BLaER1 treated with 17β-estradiol and CSF1 and Interleukin-3, amounts not matched to agents 10 nM and 100 nM (cell line): ENCODE results near the gene MAGI1.

Source experiments
- H3K27ac ChIP-seq, 11 experiments: shearing (Covaris generic); formaldehyde crosslinking; 2 replicates each; pipeline ENCODE4 v1.8.1; 2022
- H3K27me3 ChIP-seq, 11 experiments: shearing (Covaris generic); formaldehyde crosslinking; 2 replicates each; pipeline ENCODE4 v1.8.1; 2022
- H3K36me3 ChIP-seq, 11 experiments: shearing (Covaris generic); formaldehyde crosslinking; 2 replicates each; pipeline ENCODE4 v1.8.1; 2022
- H3K4me1 ChIP-seq, 10 experiments: shearing (Covaris generic); formaldehyde crosslinking; 2 replicates each; pipeline ENCODE4 v1.8.1; 2022
- H3K4me2 ChIP-seq, 11 experiments: shearing (Covaris generic); formaldehyde crosslinking; 2 replicates each; pipeline ENCODE4 v1.8.1; 2022
- H3K4me3 ChIP-seq, 10 experiments: shearing (Covaris generic); formaldehyde crosslinking; 2 replicates each; pipeline ENCODE4 v1.8.1; 2022
- H3K9ac ChIP-seq, 11 experiments: shearing (Covaris generic); formaldehyde crosslinking; 2 replicates each; pipeline ENCODE4 v1.8.1; 2022
- H3K9me3 ChIP-seq, 11 experiments: shearing (Covaris generic); formaldehyde crosslinking; replicated peaks in 1 of 11; 2 replicates each; pipeline ENCODE4 v1.8.1; 2022
- H4K20me1 ChIP-seq, 11 experiments: shearing (Covaris generic); formaldehyde crosslinking; 2 replicates each; pipeline ENCODE4 v1.8.1; 2022
- Cebpa-rat ChIP-seq, 11 experiments: shearing (Covaris generic); IDR thresholded peaks; 2 replicates each; pipeline ENCODE4 v1.8.1; 2022

Gene MAGI1

GRCh38 chr3:65992106-65992505, 46.6 kb downstream of the MAGI1 start:
- no peaks in the 10 kb centered on the region for H3K36me3 ChIP-seq
- H3K4me1 ChIP-seq = peaks cover 16 to 35% (median 26%) of the 10 kb centered on the region in 10 experiments
- no peak overlapping the region for H3K4me3 ChIP-seq
- no peaks in the 10 kb centered on the region for H4K20me1 ChIP-seq
- TF ChIP-seq Cebpa-rat (IDR thresholded peaks at IDR 0.05) = no peak
- peak overlapping the region in 1 of 11 experiments; percentile 17; a peak in 1 of 22 replicates for H3K27ac ChIP-seq
- H3K9me3 ChIP-seq = no peaks in the 10 kb centered on the region; a peak in 1 of 22 replicates
- H3K9ac ChIP-seq = no peak overlapping the region
- no peaks in the 10 kb centered on the region for H3K27me3 ChIP-seq
- peak overlapping the region in 8 of 11 experiments; percentile 26 to 61 (median 56); a peak in 12 of 22 replicates for H3K4me2 ChIP-seq

- H3K36me3 ChIP-seq = no peaks in the 10 kb centered on the region
- peaks cover 6 to 46% (median 21%) of the 10 kb centered on the region in 10 experiments; a peak in 19 of 20 replicates for H3K4me1 ChIP-seq
- H3K27me3 ChIP-seq = no peaks in the 10 kb centered on the region
- no peak overlapping the region for H3K4me2 ChIP-seq
- H3K9me3 ChIP-seq = no peaks in the 10 kb centered on the region; a peak in 1 of 22 replicates
- no peak overlapping the region for H3K27ac ChIP-seq
- no peak for TF ChIP-seq Cebpa-rat (IDR thresholded peaks at IDR 0.05)
- no peaks in the 10 kb centered on the region for H4K20me1 ChIP-seq
- H3K4me3 ChIP-seq = no peak overlapping the region
- H3K9ac ChIP-seq = no peak overlapping the region
Observed at GRCh38 chr3:65988411-65989180, 50.1 kb downstream of the MAGI1 start.

DNA sequence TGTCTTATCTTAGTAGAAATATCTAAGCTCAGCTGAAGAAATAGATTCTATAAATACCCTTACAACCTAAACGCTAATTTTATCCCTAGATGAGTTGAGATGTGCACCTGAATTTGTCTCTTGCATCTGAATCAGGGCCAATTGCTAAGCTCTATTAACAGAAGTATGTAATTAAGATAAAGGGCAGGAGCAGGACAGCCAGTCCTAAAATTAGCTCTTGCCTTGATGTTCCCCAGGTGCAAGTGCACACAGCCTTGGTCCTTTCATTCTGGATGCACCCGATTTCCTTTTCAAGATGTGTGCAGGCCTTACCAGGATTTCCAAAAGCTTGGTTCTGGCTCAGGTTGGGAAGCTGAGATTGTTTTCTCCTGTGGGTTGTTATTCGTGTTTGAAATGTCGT, 52.4 kb downstream of the MAGI1 start:
- no peak for TF ChIP-seq Cebpa-rat (IDR thresholded peaks at IDR 0.05)
- H3K4me2 ChIP-seq = 0 out of 22 replicates have a peak overlapping the region, but pooled peaks of 1 of the 11 experiments have one; percentile 13
- H3K9me3 ChIP-seq = no peaks in the 10 kb centered on the region; a peak in 1 of 22 replicates
- no peak overlapping the region for H3K27ac ChIP-seq
- H3K4me1 ChIP-seq = peaks cover 5 to 33% (median 10%) of the 10 kb centered on the region in 10 experiments; a peak in 19 of 20 replicates
- no peak overlapping the region for H3K4me3 ChIP-seq
- H3K36me3 ChIP-seq = no peaks in the 10 kb centered on the region
- no peaks in the 10 kb centered on the region for H4K20me1 ChIP-seq
- no peaks in the 10 kb centered on the region for H3K27me3 ChIP-seq
- no peak overlapping the region for H3K9ac ChIP-seq

- Histone ChIP-seq H3K9me3 (no peaks in the 10 kb centered on the region; a peak in 1 of 22 replicates), H3K4me2 (no peak overlapping the region), H3K27me3 (no peaks in the 10 kb centered on the region), H3K4me3 (no peak overlapping the region), H4K20me1 (no peaks in the 10 kb centered on the region), H3K9ac (no peak overlapping the region), H3K36me3 (no peaks in the 10 kb centered on the region), H3K4me1 (peaks cover 0 to 23% (median under 1%) of the 10 kb centered on the region in 10 experiments; a peak in 12 of 20 replicates), H3K27ac (no peak overlapping the region)
- no peak for TF ChIP-seq Cebpa-rat (IDR thresholded peaks at IDR 0.05)
Observed at GRCh38 chr3:65984975-65985374, 53.7 kb downstream of the MAGI1 start.

GRCh38 chr3:65983100-65983499, 55.6 kb downstream of the MAGI1 start:
- no peaks in the 10 kb centered on the region for H3K36me3 ChIP-seq

DNA sequence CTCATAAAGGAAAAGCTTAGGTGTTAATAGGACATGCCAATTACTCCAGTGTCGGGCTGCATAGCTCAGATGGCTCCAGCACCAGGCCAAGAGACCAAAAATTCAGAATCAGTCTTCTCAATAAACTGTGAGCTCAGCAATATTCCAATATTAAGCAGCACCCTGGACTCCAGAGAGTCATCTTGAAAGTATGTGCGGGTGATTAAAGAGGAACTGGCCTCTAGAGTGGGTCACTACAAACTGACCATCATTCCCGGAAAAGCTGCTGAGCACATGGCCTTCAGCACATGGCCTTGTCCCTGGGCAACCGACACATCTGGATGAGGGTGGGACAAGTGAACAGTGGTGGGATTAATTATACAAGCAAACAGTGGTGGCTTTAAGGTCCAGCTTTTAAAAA, 59.0 kb downstream of the MAGI1 start:
- H3K4me2 ChIP-seq = peak overlapping the region; percentile 36 to 75 (median 64)
- no peaks in the 10 kb centered on the region for H3K27me3 ChIP-seq
- no peak overlapping the region for H3K9ac ChIP-seq
- no peak for TF ChIP-seq Cebpa-rat (IDR thresholded peaks at IDR 0.05)
- no peaks in the 10 kb centered on the region for H4K20me1 ChIP-seq
- no peaks in the 10 kb centered on the region for H3K36me3 ChIP-seq
- H3K27ac ChIP-seq = 0 out of 22 replicates have a peak overlapping the region, but pooled peaks of 1 of the 11 experiments have one; percentile 8
- H3K4me3 ChIP-seq = no peak overlapping the region
- H3K4me1 ChIP-seq = peaks cover 13 to 21% (median 16%) of the 10 kb centered on the region in 10 experiments
- H3K9me3 ChIP-seq = no peaks in the 10 kb centered on the region; a peak in 1 of 22 replicates

More at GRCh38 chr3:65983100-65983499, 55.6 kb downstream of the MAGI1 start:
- no peak overlapping the region for H3K4me3 ChIP-seq
- H3K9me3 ChIP-seq = no peaks in the 10 kb centered on the region; a peak in 1 of 22 replicates
- H4K20me1 ChIP-seq = no peaks in the 10 kb centered on the region
- H3K27ac ChIP-seq = no peak overlapping the region
- H3K9ac ChIP-seq = no peak overlapping the region
- no peak overlapping the region for H3K4me2 ChIP-seq
- H3K4me1 ChIP-seq = peaks cover 13 to 32% (median 17%) of the 10 kb centered on the region in 10 experiments
- no peaks in the 10 kb centered on the region for H3K27me3 ChIP-seq
- TF ChIP-seq Cebpa-rat (IDR thresholded peaks at IDR 0.05) = no peak

- Histone ChIP-seq H3K36me3 (no peaks in the 10 kb centered on the region), H3K27me3 (no peaks in the 10 kb centered on the region), H3K9ac (no peak overlapping the region), H3K27ac (0 out of 22 replicates have a peak overlapping the region, but pooled peaks of 2 of the 11 experiments have one; percentile 8 to 11), H3K4me2 (peak overlapping the region; percentile 36 to 75 (median 64)), H3K9me3 (peaks cover 0 to 3% (median 0%) of the 10 kb centered on the region in 11 experiments; a peak in 1 of 22 replicates), H3K4me1 (peaks cover 13 to 21% (median 16%) of the 10 kb centered on the region in 10 experiments), H3K4me3 (no peak overlapping the region), H4K20me1 (no peaks in the 10 kb centered on the region)
- TF ChIP-seq Cebpa-rat (IDR thresholded peaks at IDR 0.05) = no peak
Observed at GRCh38 chr3:65979162-65979561, 59.6 kb downstream of the MAGI1 start.

GRCh38 chr3:65978116-65978515, 60.6 kb downstream of the MAGI1 start:
- H3K27me3 ChIP-seq = no peaks in the 10 kb centered on the region
- no peak for TF ChIP-seq Cebpa-rat (IDR thresholded peaks at IDR 0.05)
- H3K9ac ChIP-seq = no peak overlapping the region
- no peak overlapping the region for H3K4me3 ChIP-seq
- H3K27ac ChIP-seq = no peak overlapping the region
- H3K4me1 ChIP-seq = peaks cover 13 to 21% (median 16%) of the 10 kb centered on the region in 10 experiments
- peaks cover 0 to 3% (median 0%) of the 10 kb centered on the region in 11 experiments; a peak in 1 of 22 replicates for H3K9me3 ChIP-seq
- no peaks in the 10 kb centered on the region for H3K36me3 ChIP-seq
- H4K20me1 ChIP-seq = no peaks in the 10 kb centered on the region
- H3K4me2 ChIP-seq = peak overlapping the region in 2 of 11 experiments; percentile 64 to 72; a peak in 1 of 22 replicates

GRCh38 chr3:65975032-65975431, 63.7 kb downstream of the MAGI1 start:
- no peaks in the 10 kb centered on the region for H3K27me3 ChIP-seq
- H3K4me1 ChIP-seq = peaks cover 13 to 20% (median 15%) of the 10 kb centered on the region in 10 experiments
- H3K9ac ChIP-seq = no peak overlapping the region
- no peaks in the 10 kb centered on the region for H3K36me3 ChIP-seq
- H3K4me3 ChIP-seq = no peak overlapping the region
- no peak overlapping the region for H3K4me2 ChIP-seq
- TF ChIP-seq Cebpa-rat (IDR thresholded peaks at IDR 0.05) = no peak
- peaks cover 0 to 3% (median 0%) of the 10 kb centered on the region in 11 experiments; a peak in 2 of 22 replicates for H3K9me3 ChIP-seq
- no peak overlapping the region for H3K27ac ChIP-seq
- H4K20me1 ChIP-seq = no peaks in the 10 kb centered on the region
